Smooth muscle cell (in vitro differentiated cells): ENCODE measurements around the gene ENSA. TPM values are rescaled to one million over a fixed set of nuclear protein-coding genes. Genes with fewer than 3 reads are reported as not detected.

ENCODE experiments used
- polyA plus RNA-seq: library from polyadenylated mRNA; unstranded; fragments of >200 nt; fragmentation: Nextera tagmentation; extraction: Ambion mirVana; gene quantifications from 2 replicates; pipeline ENCODE4 v1.2.1, GENCODE V29; 2016
- small RNA-seq: library from RNA; depleted of rRNA; stranded (forward); fragments of <200 nt; gene quantifications from one replicate; pipeline ENCODE3, GENCODE V24; 2014
- total RNA-seq: library from RNA; depleted of rRNA; stranded (reverse); fragments of >200 nt; gene quantifications from 2 replicates; pipeline ENCODE4 v1.2.3, GENCODE V29; 2014

The ENSA gene
- total and polyA plus RNA-seq, 2 experiments from 2014 or later, result 31.3 to 63.5 TPM

Small RNAs within 50 kb of the gene (small RNA-seq; reads per million reads assigned to genes)
- gene RF00015 (not detected), gene RF00561 (not detected)

Other genes starting within 250 kb of the ENSA start
- 8.6 and 10.2 TPM in 2 replicates for gene TARS2, start 142.2 kb downstream of the ENSA start, total RNA-seq
- 20.9 and 23.1 TPM in 2 replicates for gene TARS2, start 142.2 kb downstream of the ENSA start, polyA plus RNA-seq
- 14.6 and 19.0 TPM in 2 replicates for gene ECM1, start 121.5 kb downstream of the ENSA start, total RNA-seq
- 32.0 and 36.1 TPM in 2 replicates for gene ECM1, start 121.5 kb downstream of the ENSA start, polyA plus RNA-seq
- gene FALEC, start 113.9 kb downstream of the ENSA start, total RNA-seq, result not detected in 2 replicates
- gene FALEC, start 113.9 kb downstream of the ENSA start, polyA plus RNA-seq, result 0.62 and 1.2 TPM in 2 replicates
- 2.4 and 6.4 TPM in 2 replicates for gene ADAMTSL4, start 80.2 kb downstream of the ENSA start, total RNA-seq
- gene ADAMTSL4, start 80.2 kb downstream of the ENSA start, polyA plus RNA-seq, result 8.4 and 20.8 TPM in 2 replicates
- gene MCL1, start 50.0 kb downstream of the ENSA start, total RNA-seq, result 519 and 630 TPM in 2 replicates
- gene MCL1, start 50.0 kb downstream of the ENSA start, polyA plus RNA-seq, result 224 and 247 TPM in 2 replicates
- 10.7 and 15.3 TPM in 2 replicates for gene GOLPH3L, start 67.5 kb upstream of the ENSA start, total RNA-seq
- 9.9 and 16.2 TPM in 2 replicates for gene GOLPH3L, start 67.5 kb upstream of the ENSA start, polyA plus RNA-seq
- not detected in 2 replicates for gene HORMAD1, start 91.3 kb upstream of the ENSA start, total RNA-seq
- gene HORMAD1, start 91.3 kb upstream of the ENSA start, polyA plus RNA-seq, result not detected in 2 replicates
- 1.0 and 2.8 TPM in 2 replicates for gene CTSS, start 136.2 kb upstream of the ENSA start, total RNA-seq
- 1.3 and 1.4 TPM in 2 replicates for gene CTSS, start 136.2 kb upstream of the ENSA start, polyA plus RNA-seq
- gene CTSK, start 178.6 kb upstream of the ENSA start, total RNA-seq, result 12.2 and 14.6 TPM in 2 replicates
- gene CTSK, start 178.6 kb upstream of the ENSA start, polyA plus RNA-seq, result 11.5 and 12.4 TPM in 2 replicates
- 33.8 and 35.8 TPM in 2 replicates for gene ARNT, start 247.0 kb upstream of the ENSA start, total RNA-seq
- gene ARNT, start 247.0 kb upstream of the ENSA start, polyA plus RNA-seq, result 28.8 and 33.7 TPM in 2 replicates